Endothelial cell of umbilical vein (primary cell): ENCODE measurements around the gene KAT2B. TPM values are rescaled to one million over a fixed set of nuclear protein-coding genes. Genes with fewer than 3 reads are reported as not detected.
"Not testable (repeated sequence)": the region's sequence is repeated elsewhere in the genome, so short reads cannot be mapped to it uniquely, and the experiment has no call there.

ENCODE experiments used
- BruUV-seq: library from RNA; stranded (reverse); fragments of 400-500 nt; replicated peaks from 2 replicates; lab custom pipeline; 2021; lab: Mats Ljungman, UMichigan
- CTCF ChIA-PET: fragments of 300-600, 350-600 bp; sonication (Branson Sonifier 250); formaldehyde crosslinking; loops from one replicate; lab custom pipeline; 2021; ENCODE audit warnings: antibody characterized with exemption, inconsistent platforms; lab: Charles Lee
- POLR2A ChIA-PET: fragments of 300-600, 350-600 bp; sonication (Branson Sonifier 250); formaldehyde crosslinking; loops from one replicate; lab custom pipeline; 2021; ENCODE audit warnings: antibody characterized with exemption, inconsistent platforms; lab: Charles Lee
- DNase-seq: peaks from one replicate; pipeline ENCODE4 v3.0.0-alpha.2; 2011; ENCODE audit warnings: low read depth, low spot score
- FAIRE-seq: peaks from 2 replicates; lab custom pipeline; 2011; peaks lifted over from hg19 to GRCh38; lab: Jason Lieb, UNC
- H2AFZ ChIP-seq: 2 replicates; pipeline ENCODE4 v1.6.0; 2012; ENCODE audit warnings: low read depth, low read length, control low read depth, inconsistent platforms
- H3K27ac ChIP-seq: 2 replicates; pipeline ENCODE4 v1.5.1; 2011; ENCODE audit warnings: low read depth, mild to moderate bottlenecking, control low read depth, low read length, moderate library complexity; ENCODE audit not compliant: insufficient read depth
- H3K27me3 ChIP-seq, 2 experiments: 2 replicates each; pipeline versions ENCODE4 v1.6.0 to v1.6.1; 2011; ENCODE audit warnings: low read length in 2 of 2, mixed read lengths in 1 of 2; ENCODE audit not compliant: control insufficient read depth in 2 of 2, insufficient read depth in 2 of 2
- H3K36me3 ChIP-seq, 2 experiments: 2 replicates in 1 of 2; 3 replicates in 1 of 2; pipeline ENCODE4 v1.5.1; 2011; ENCODE audit warnings: low read length in 2 of 2, mild to moderate bottlenecking in 1 of 2, moderate library complexity in 1 of 2; ENCODE audit not compliant: control insufficient read depth in 2 of 2, insufficient read depth in 2 of 2; ENCODE audit errors: extremely low read depth in 1 of 2
- H3K4me1 ChIP-seq: 3 replicates; pipeline ENCODE4 v1.5.1; 2011; ENCODE audit warnings: mild to moderate bottlenecking, low read length; ENCODE audit not compliant: control insufficient read depth, insufficient read depth; ENCODE audit errors: extremely low read depth
- H3K4me2 ChIP-seq: 2 replicates; pipeline ENCODE4 v1.6.1; 2011; ENCODE audit warnings: low read length, control low read depth, mixed read lengths; ENCODE audit not compliant: insufficient read depth
- H3K4me3 ChIP-seq, 3 experiments: fragments of 200-600 bp in 1 of 3; sonication (generic), shearing (Covaris generic) in 1 of 3; replicated peaks in 1 of 3; 2 replicates each; pipeline ENCODE4 v1.5.1; 2011 to 2016; ENCODE audit warnings: control low read depth in 3 of 3, low read length in 3 of 3, mild to moderate bottlenecking in 2 of 3, inconsistent platforms in 1 of 3, low read depth in 1 of 3, moderate library complexity in 1 of 3; ENCODE audit not compliant: insufficient read depth in 1 of 3
- H3K79me2 ChIP-seq: 2 replicates; pipeline ENCODE4 v1.6.0; 2012; ENCODE audit warnings: low read length, inconsistent platforms; ENCODE audit not compliant: control insufficient read depth, insufficient read depth
- H3K9ac ChIP-seq: replicated peaks from 2 replicates; pipeline ENCODE3; 2011; ENCODE audit warnings: low read length, control low read depth; ENCODE audit not compliant: insufficient read depth; ENCODE audit errors: extremely low read depth
- H3K9me1 ChIP-seq: replicated peaks from 3 replicates; pipeline ENCODE4 v1.6.0; 2011; ENCODE audit warnings: mild to moderate bottlenecking, low read length; ENCODE audit not compliant: control insufficient read depth, insufficient read depth; ENCODE audit errors: extremely low read depth
- H3K9me3 ChIP-seq: replicated peaks from 2 replicates; pipeline ENCODE4 v1.5.1; 2012; ENCODE audit warnings: low read length, inconsistent platforms; ENCODE audit not compliant: control insufficient read depth, insufficient read depth
- H4K20me1 ChIP-seq: replicated peaks from 2 replicates; pipeline ENCODE3; 2011; ENCODE audit warnings: mild to moderate bottlenecking, low read length; ENCODE audit not compliant: control insufficient read depth, insufficient read depth; ENCODE audit errors: extremely low read depth
- EZH2 ChIP-seq: IDR thresholded peaks from 2 replicates; pipeline ENCODE4 v1.6.1; 2012; ENCODE audit warnings: borderline replicate concordance, low read depth, mild to moderate bottlenecking, moderate library complexity, low read length, inconsistent platforms; ENCODE audit not compliant: severe bottlenecking
- FOS ChIP-seq: IDR thresholded peaks from 2 replicates; pipeline ENCODE4 v1.6.1; 2011; ENCODE audit warnings: mild to moderate bottlenecking, low read length, moderate library complexity, borderline replicate concordance; ENCODE audit not compliant: insufficient read depth
- GATA2 ChIP-seq: IDR thresholded peaks from 2 replicates; pipeline ENCODE4 v1.7.0; 2011; ENCODE audit warnings: low read depth, mild to moderate bottlenecking, moderate library complexity, mixed read lengths, low read length; ENCODE audit not compliant: insufficient read length, insufficient read depth
- JUN ChIP-seq: IDR thresholded peaks from 2 replicates; pipeline ENCODE4 v1.6.1; 2011; ENCODE audit warnings: borderline replicate concordance, low read depth; ENCODE audit not compliant: insufficient read length, insufficient read depth
- MYC ChIP-seq: IDR thresholded peaks from one replicate; pipeline ENCODE4 v1.6.1; 2011; ENCODE audit warnings: mild to moderate bottlenecking, low read depth, low read length
- POLR2A ChIP-seq: IDR thresholded peaks from 2 replicates; pipeline ENCODE4 v1.6.1; 2012; ENCODE audit warnings: low read depth, mild to moderate bottlenecking, control low read depth, low read length
- POLR2AphosphoS5 ChIP-seq: IDR thresholded peaks from 2 replicates; pipeline ENCODE4 v1.6.1; 2012; ENCODE audit warnings: low read depth, mild to moderate bottlenecking, control low read depth, low read length, moderate library complexity; ENCODE audit not compliant: insufficient read depth
- dilution Hi-C: fragments of 300-500 bp; cut with MboI; formaldehyde crosslinking; loops from one replicate; pipeline ENCODE4 v1.15.0; 2019; ENCODE audit warnings: low sequenced_read_pairs; ENCODE audit not compliant: extremely low pct_ligation_motif_present
- intact Hi-C: fragments of 100-400 bp; cut with micrococcal nuclease; formaldehyde crosslinking; loops from one replicate; pipeline ENCODE4 v1.10.0; 2022
- polyA plus RNA-seq, 4 experiments: library from polyadenylated mRNA; depleted of rRNA in 3 of 4; stranded (reverse) in 3 of 4; unstranded in 1 of 4; fragments of >200 nt; gene quantifications; 2 replicates each; pipeline versions ENCODE4 v1.2.1 to v1.2.3, GENCODE V29; 2011 to 2012; ENCODE audit warnings: missing spikeins in 1 of 4
- total RNA-seq: library from RNA; stranded (reverse); gene quantifications from 2 replicates; pipeline ENCODE4 v1.2.3, GENCODE V29; 2021
- TF ChIP-seq, protein P1 (sequence below): IDR thresholded peaks from 2 replicates; pipeline ENCODE4 v1.6.1; 2011; ENCODE audit not compliant: insufficient read depth, insufficient read length
- TF ChIP-seq, protein P2 (sequence below), 2 donors: IDR thresholded peaks; 1 replicate in 1 of 2; 2 replicates in 1 of 2; pipeline ENCODE4 v1.5.1; 2011; ENCODE audit warnings: low read length in 2 of 2, mild to moderate bottlenecking in 2 of 2, moderate library complexity in 2 of 2, control low read depth in 1 of 2, inconsistent platforms in 1 of 2, low read depth in 1 of 2; ENCODE audit not compliant: insufficient read depth in 1 of 2; ENCODE audit errors: extremely low read depth in 1 of 2

Gene KAT2B
- total and polyA plus RNA-seq, 2 donors (not counting 3 experiments of a cell fraction or from before 2014, with no cell fraction given), result 2.6 to 11.0 TPM

DNA sequence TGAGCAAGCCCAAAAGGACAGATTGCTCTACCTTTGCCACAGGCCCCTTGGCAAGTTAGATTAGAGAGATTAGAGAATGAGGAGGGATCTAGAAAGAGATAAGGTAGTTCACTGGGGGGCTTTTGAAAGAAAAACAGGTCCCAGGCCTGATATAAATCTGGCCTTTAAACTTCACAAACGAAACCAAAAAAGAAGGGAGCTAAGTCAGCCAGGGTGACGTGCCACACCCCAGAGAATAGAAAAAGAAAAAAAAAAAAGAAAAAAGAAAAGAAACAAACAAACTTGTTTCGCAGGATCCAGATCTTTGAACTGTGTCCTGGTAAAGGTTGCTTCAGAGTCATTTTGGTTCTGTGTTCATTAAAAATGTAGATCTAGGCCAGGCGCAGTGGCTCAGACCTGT is 3.6 kb downstream of the KAT2B start:
- dilution Hi-C loops, result no loop called here
- Histone ChIP-seq H3K4me1 (peaks cover 11% of the 10 kb centered on the region), H3K36me3 (no peaks in the 10 kb centered on the region), H2AFZ (peak overlapping the region; percentile 34), H4K20me1 (no peaks in the 10 kb centered on the region), H3K4me2 (peak overlapping the region; percentile 49), H3K27me3 (no peaks in the 10 kb centered on the region), H3K9me1 (no peaks in the 10 kb centered on the region), H3K27ac (no peak overlapping the region), H3K79me2 (no peaks in the 10 kb centered on the region), H3K9me3 (no peaks in the 10 kb centered on the region), H3K4me3 (no peak overlapping the region), H3K9ac (no peak overlapping the region)
- FAIRE-seq (no peak), DNase-seq (no peak)
- no peak for TF ChIP-seq POLR2A
- TF ChIP-seq JUN, result no peak
- TF ChIP-seq EZH2, result no peak
- TF ChIP-seq GATA2, result no peak
- TF ChIP-seq FOS, result no peak
- TF ChIP-seq, protein P1, sequence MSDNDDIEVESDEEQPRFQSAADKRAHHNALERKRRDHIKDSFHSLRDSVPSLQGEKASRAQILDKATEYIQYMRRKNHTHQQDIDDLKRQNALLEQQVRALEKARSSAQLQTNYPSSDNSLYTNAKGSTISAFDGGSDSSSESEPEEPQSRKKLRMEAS, result no peak
- TF ChIP-seq MYC, result no peak
- no peak for TF ChIP-seq POLR2AphosphoS5
- TF ChIP-seq, protein P2, sequence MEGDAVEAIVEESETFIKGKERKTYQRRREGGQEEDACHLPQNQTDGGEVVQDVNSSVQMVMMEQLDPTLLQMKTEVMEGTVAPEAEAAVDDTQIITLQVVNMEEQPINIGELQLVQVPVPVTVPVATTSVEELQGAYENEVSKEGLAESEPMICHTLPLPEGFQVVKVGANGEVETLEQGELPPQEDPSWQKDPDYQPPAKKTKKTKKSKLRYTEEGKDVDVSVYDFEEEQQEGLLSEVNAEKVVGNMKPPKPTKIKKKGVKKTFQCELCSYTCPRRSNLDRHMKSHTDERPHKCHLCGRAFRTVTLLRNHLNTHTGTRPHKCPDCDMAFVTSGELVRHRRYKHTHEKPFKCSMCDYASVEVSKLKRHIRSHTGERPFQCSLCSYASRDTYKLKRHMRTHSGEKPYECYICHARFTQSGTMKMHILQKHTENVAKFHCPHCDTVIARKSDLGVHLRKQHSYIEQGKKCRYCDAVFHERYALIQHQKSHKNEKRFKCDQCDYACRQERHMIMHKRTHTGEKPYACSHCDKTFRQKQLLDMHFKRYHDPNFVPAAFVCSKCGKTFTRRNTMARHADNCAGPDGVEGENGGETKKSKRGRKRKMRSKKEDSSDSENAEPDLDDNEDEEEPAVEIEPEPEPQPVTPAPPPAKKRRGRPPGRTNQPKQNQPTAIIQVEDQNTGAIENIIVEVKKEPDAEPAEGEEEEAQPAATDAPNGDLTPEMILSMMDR (IDR thresholded peaks at IDR 0.05; ENCODE audit: extremely low read depth in 1 of 2, insufficient read depth in 1 of 2, low read depth in 1 of 2, low read length in 2 of 2), result no peak
- intact Hi-C loops, result no loop called here
- BruUV-seq, result no TSS peak
- POLR2A ChIA-PET, result no interaction called here
- CTCF ChIA-PET, result interaction anchor here (1.0 kb wide), 1 partner anchor 87 kb away, joined by 4 read pairs; no protein-coding TSS in a partner anchor

DNA sequence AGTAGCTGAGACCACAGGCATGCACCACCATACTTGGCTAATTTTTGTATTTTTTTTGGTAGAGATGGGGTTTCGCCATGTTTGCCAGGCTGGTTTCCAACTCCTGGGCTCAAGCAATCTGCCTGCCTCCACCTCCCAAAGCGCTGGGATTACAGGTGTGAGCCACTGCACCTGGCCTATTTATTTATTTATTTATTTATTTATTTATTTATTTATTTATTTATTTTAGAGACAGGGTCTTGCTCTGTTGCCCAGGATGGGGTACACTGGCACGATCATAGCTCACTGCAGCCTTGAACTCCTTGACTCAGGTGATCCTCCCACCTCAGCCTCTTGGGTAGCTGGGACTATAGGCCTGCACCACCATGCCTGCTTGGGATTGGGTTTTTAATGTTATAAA is 4.9 kb downstream of the KAT2B start:
- H3K4me3 ChIP-seq, intact Hi-C loops, H3K4me1 ChIP-seq, H3K36me3 ChIP-seq, H3K27me3 ChIP-seq, H3K9ac ChIP-seq, DNase-seq, POLR2A ChIA-PET, H3K4me2 ChIP-seq, H3K9me3 ChIP-seq, dilution Hi-C loops, H3K27ac ChIP-seq, BruUV-seq, H3K9me1 ChIP-seq, H2AFZ ChIP-seq, H4K20me1 ChIP-seq, FAIRE-seq, H3K79me2 ChIP-seq, CTCF ChIA-PET: not testable (repeated sequence)
